HepG2 (cell line): ENCODE data around the gene CAGE1.

Source experiments
- FOSL1 ChIP-seq: sonication (generic); formaldehyde crosslinking; IDR thresholded peaks from 2 replicates; pipeline ENCODE4 v1.9.0; 2021; ENCODE audit warnings: missing genetic modification reagents, borderline replicate concordance
- FOXM1 ChIP-seq: sonication (generic); formaldehyde crosslinking; IDR thresholded peaks from 2 replicates; pipeline ENCODE4 v1.5.0; 2020; ENCODE audit warnings: missing genetic modification reagents

- TF ChIP-seq FOSL1 (no peak), FOXM1 (CRISPR knock-in tag) (no peak)
Measured at GRCh38 chr6:7324520-7324919, 65.0 kb downstream of the CAGE1 start.
